Stimulated activated naive CD4-positive, alpha-beta T cell (primary cell): ENCODE data around the gene SH3PXD2A.
"Not testable (repeated sequence)": the region's sequence is repeated elsewhere in the genome, so short reads cannot be mapped to it uniquely, and the experiment has no call there.

Experiments used
- DNase-seq, 6 experiments: peaks; one replicate each; lab custom pipeline; 2025; lab: John Stamatoyannopoulos, UW

The SH3PXD2A gene

DNA sequence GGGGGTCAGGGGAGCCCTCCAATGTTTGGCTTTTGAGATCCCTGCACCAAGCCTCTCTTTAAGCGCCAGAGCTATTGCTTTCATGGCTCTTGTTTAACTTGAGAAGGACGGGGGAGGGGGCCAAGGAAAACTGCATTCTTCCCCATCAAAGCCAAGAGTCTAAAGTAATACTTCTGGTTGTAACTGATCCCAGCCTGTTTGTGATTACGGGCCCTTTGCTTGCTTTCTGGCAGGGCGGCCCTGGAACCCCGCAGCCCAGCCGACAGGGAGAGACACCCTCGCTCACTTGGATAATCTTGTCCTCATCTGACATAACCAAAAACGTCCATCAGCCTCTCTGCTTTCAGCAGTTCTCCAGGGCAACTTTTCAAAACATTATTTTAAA lies 207.1 kb downstream of the SH3PXD2A start:
- no peak for DNase-seq

- no peak for DNase-seq
These were observed 209.1 kb downstream of the SH3PXD2A start for GRCh38 chr10:103646304-103646703.

GRCh38 chr10:103645141-103646054 lies 210.0 kb downstream of the SH3PXD2A start:
- DNase-seq = no peak

- no peak for DNase-seq
These were observed 212.0 kb downstream of the SH3PXD2A start for GRCh38 chr10:103643381-103643780.

GRCh38 chr10:103641326-103641725 lies 214.1 kb downstream of the SH3PXD2A start:
- no peak for DNase-seq

DNA sequence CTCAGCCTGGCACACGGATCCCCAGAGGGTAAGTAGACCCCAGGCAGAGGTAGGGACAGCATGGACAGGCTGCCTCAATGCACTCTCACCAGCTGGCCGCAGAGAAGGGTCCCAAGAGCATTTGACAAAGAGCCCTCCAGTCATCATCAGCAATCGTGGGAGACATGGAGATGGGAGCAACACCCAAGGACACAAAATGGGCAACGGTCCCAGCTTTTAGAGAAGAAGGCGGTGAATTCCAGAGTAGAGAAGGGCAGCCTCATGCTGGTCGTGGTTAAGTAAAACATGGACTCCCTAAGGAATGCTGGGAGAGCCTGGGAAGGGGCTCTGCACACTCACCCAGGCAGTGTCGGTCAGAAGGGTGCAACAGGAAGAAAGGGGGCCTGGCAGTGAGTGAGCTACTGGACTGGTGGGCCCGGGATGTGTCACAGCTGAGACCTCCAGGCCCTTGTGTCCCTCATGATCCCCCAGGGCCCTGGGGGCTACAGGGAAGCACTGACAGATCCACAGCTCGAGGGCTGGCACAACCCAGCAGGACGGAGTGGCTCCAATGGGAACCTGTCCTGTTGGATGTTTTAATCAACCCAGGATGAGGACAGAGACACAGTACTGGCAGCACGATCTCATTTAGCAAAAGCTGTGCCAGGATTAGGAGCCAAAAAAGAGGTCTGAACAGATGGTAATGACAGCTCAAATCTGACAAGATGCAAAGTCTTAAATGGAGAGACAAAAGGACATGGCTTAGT lies 214.8 kb downstream of the SH3PXD2A start:
- no peak for DNase-seq

- no peak for DNase-seq
These were observed 216.4 kb downstream of the SH3PXD2A start for GRCh38 chr10:103638948-103639347.

DNA sequence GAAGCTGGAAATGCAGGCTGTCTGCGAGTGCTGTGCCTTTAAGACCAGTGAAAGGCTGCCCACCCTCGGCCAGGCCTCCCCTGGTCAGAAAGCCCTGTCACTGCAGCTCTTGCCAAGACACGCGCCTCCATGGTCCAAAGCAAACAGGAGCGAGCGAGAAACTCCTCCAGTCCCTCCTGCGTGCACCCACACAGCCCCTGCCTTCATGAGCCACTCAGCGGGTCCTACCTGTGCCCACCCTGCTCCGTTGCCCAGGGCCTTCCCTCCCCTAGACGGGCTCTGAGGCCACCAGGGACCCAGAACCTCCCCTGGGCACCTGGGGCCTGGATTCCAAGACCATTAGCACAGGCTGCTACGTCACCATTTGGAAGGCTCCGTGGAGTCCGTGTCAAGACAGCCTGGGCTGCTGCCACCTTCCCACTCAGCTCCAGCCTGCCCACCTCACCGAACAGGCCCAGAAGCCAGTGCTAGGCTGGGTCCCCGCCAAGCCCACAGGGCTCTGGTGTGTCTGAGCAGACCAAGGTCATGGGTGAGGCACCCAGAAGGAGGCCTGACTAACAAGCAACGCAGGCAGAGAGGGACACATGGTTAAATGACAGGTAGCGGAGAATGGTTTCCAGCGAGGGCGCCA lies 217.3 kb downstream of the SH3PXD2A start:
- DNase-seq = no peak

- no peak for DNase-seq
These were observed 218.4 kb downstream of the SH3PXD2A start for GRCh38 chr10:103637011-103637410.

DNA sequence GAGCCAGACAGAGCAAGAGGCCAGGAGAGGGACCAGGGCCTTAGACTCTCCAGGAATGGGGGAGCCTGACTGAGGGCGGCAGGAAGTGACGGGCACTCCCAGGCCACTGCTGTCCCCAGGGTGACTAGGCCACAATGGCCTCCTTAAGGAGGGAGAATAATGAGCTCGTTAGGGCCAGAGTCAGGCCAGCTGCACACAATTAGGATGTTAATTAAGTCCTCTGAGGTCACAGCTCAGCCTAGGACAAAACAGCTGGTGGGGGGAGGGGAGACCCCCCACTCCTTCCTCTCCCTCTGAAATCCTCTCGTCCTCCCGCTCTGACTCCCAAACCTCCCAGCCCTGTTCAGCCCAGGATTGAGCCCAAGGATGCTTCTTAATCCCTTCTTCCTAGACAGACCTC lies 218.9 kb downstream of the SH3PXD2A start:
- no peak for DNase-seq

DNA sequence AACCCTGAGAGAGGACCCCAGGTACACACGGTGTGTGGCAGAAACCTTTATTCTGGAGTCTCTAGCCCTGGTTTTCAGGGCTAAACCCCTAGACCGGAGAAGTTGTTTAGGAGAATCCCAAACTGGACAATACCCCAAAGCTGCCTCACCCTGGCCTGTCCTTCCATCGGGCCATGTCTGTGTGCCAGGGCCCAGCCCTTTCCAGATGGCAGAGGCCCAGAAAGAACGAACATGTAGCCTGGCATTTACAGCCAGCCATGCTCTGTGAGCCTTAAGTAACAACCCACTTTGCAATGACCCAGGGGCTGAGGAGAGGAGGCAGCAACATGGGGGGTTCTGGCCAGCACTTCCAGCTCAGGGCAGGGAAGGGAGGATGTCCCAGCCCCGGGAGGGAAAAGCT lies 219.8 kb downstream of the SH3PXD2A start:
- DNase-seq = no peak

- no peak for DNase-seq
These were observed 221.5 kb downstream of the SH3PXD2A start for GRCh38 chr10:103633846-103634245.

DNA sequence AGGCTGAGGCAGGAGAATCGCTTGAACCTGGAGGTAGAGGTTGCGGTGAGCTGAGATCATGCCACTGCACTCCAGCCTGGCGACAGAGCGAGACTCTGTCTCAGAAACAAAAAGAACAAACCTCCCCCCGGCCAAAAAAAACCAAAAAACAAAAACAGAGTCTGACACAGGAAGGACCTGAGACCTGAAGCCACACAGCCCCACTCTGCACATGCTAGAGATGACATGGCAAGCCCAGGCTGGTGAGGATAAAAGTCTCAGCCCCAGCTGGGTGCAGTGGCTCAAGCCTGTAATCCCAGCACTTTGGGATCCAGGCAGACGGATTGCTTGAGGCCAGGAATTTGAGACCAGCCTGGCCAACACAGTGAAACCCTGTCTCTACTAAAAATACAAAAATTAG lies 222.5 kb downstream of the SH3PXD2A start:
- not testable (repeated sequence) for DNase-seq

DNA sequence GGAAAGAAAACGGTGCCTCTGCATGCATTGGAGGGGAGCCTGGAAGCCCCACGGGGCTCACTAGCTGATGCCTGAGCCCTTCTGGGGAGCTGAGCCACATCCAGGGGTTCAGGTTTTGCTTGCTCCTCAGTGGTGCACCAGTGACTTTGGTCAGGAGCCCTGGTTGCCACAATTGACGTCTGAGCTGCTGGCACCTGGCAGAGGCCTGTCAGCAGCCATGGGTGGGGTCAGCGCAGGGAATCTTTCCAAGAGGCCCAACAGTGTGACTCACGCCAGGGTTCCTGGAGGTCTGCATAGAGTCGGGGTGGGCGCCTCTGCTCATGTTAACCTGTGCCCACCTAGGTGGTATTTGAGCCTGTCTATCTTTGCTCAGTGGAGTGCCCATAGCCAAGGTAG lies 223.1 kb downstream of the SH3PXD2A start:
- DNase-seq = no peak

GRCh38 chr10:103630156-103630555 lies 225.2 kb downstream of the SH3PXD2A start:
- DNase-seq = no peak

DNA sequence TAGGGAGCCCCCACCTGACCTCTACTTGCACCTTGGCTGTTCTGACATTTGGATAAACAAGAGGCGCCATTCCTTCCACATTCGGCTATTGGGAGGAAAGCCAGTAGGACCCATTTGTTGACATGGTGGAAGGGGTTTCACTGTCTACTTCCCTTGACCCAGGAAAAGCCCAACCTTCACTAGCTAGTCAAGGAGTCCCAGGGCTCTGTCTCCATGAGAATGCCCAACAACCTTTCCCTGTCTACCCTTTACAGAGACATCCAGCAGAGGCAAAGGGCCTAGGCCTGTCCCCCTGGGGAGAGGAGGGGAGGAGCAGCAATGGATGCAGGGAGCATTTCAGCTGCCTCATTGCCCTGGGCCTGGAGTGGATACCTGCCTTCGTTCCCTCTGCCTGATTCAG lies 225.8 kb downstream of the SH3PXD2A start:
- no peak for DNase-seq

DNA sequence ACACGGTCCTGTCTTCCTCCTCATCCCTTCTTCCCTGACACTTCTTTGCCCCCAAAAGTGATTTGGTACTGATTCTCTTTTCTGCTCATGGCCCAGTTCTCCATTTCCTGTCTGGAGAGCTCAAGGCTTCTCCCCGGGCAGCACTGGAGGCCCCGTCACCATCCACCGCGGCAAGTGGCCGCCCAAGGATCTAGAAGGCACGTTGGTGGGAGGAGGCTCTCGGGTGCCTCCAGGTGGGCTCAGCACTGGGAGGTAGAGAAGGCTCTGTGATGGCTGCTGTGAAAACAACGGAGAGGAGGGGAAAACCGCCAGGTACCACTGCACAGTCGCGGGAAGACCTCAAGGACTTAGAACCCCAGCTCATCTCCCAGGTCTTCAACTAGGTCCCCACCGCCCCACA lies 227.5 kb downstream of the SH3PXD2A start:
- DNase-seq = no peak

GRCh38 chr10:103627111-103627892 lies 228.1 kb downstream of the SH3PXD2A start:
- no peak for DNase-seq

GRCh38 chr10:103626178-103626577 lies 229.2 kb downstream of the SH3PXD2A start:
- DNase-seq = no peak

- no peak for DNase-seq
These were observed 232.3 kb downstream of the SH3PXD2A start for GRCh38 chr10:103622935-103623574.

DNA sequence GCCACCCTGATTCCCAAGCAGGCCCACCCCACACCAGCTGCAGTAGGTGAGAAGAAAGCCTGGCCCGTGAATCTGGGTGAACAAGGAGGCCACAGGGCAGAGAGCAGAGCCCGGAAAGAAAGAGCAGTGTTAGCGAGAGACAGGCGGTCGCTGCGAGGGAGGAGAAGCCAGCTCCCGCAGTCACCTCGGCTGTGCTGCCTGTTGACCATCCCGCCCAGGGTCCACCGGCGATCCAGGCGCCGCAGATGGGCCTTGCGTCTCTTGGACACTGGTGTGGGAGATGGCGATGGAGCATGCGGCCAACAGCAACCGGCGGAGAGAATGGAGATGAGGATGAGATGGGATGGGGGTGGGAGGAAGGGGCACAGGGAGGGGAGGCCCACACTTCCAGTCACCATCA lies 233.1 kb downstream of the SH3PXD2A start:
- no peak for DNase-seq

GRCh38 chr10:103621783-103622125 lies 233.6 kb downstream of the SH3PXD2A start:
- no peak for DNase-seq
